NCI-H345 treated with DMSO at 0.1 percent for 48 hours (cell line): ENCODE results near the gene ENTPD1.
"Not testable (repeated sequence)": the region's sequence is repeated elsewhere in the genome, so short reads cannot be mapped to it uniquely, and the experiment has no call there.

Experiments
- DNase-seq: peaks from one replicate; lab custom pipeline; 2025; ENCODE audit not compliant: unreplicated experiment; lab: John Stamatoyannopoulos, UW

Gene ENTPD1

DNA sequence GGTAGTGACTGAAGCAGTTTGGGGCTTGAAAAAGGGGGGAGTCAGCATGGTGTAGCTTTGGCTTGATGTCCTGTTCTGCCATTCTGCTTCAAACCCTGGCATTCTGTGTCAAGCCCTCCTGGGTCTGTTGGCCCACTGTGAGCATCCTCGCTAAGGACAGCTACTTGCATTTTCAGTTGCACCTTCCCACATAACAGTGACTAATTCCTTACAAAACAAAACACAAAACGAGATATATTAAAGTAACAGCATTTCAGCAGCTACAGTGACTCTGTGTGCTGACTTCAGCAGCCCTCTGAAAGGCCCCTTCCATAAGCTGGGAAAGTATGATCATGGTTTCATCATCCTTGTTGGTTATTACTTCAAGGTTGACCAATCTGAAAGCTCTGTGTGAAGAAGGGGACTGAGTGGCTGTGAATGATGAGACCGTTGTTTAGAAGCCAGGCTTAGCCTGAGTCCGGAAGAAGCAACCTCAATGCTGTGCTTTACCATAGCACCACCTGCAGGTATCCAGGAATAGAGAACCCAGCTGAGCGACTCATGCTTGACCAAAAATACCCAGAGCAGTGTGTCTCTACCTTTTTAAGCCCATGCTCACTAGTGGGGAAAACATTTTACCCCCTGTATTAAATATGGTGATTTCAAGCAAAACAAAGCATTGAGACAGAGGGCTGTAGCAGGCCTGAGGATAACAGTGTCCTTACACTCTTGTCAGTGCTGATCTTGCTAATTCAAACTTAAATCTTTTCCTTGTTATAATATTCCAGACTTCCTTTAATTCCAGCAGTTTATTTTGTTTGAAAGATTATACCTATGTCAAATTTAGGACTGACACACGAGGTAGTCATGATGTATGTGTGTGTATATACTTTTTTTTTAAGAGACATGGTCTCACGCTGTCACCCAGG, 109.2 kb downstream of the ENTPD1 start:
- no peak for DNase-seq

DNA sequence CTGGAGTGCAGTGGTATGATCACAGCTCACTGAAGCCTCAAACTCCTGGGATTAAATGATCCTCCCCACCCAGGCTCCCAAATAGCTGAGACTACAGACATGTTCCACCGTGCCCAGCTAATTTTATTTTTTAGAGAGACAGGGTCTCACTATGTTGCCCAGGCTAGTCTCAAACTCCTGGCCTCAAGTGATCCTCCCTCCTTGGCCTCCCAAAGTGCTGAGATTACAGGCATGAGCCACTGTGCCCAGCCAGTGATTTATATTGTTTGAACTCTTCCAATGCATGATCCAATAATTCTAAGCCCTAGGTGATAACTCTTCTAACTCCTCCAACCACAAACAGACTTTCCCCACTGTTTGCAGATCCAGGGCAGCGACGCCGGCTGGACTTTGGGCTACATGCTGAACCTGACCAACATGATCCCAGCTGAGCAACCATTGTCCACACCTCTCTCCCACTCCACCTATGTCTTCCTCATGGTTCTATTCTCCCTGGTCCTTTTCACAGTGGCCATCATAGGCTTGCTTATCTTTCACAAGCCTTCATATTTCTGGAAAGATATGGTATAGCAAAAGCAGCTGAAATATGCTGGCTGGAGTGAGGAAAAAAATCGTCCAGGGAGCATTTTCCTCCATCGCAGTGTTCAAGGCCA, 110.0 kb downstream of the ENTPD1 start:
- no peak for DNase-seq

DNA sequence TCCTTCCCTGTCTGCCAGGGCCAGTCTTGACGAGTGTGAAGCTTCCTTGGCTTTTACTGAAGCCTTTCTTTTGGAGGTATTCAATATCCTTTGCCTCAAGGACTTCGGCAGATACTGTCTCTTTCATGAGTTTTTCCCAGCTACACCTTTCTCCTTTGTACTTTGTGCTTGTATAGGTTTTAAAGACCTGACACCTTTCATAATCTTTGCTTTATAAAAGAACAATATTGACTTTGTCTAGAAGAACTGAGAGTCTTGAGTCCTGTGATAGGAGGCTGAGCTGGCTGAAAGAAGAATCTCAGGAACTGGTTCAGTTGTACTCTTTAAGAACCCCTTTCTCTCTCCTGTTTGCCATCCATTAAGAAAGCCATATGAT, 110.5 kb downstream of the ENTPD1 start:
- no peak for DNase-seq

- no peak for DNase-seq
Measured at GRCh38 chr10:95867866-95868265, 111.9 kb downstream of the ENTPD1 start.

DNA sequence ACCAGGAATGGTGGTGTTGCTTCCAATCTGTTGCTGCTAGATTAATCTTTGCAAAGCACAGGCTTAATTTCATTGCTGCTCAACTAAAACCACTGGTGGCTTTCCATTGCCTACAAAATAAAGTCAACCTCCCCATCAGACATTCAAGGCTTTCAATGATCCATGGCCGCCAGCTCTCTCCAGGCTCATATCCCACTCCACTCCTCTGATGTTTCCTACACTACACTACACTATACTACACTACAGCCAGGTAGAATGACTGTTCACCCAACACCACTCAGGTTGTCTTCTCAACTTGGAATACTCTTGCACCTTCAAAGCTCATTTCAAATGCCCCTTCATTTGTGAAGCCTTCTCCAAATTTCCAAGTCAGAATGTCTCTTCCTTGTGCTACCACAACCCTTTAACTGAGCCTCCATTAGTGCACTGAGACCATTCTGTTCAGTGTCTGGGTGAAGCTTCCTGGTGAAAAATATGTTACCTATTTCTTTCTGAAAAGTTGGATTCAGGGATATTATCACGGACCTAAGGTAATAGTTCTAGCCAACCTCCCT, 116.3 kb downstream of the ENTPD1 start:
- DNase-seq = no peak

GRCh38 chr10:95873139-95873538, 117.2 kb downstream of the ENTPD1 start:
- DNase-seq = no peak

GRCh38 chr10:95873651-95874050, 117.7 kb downstream of the ENTPD1 start:
- no peak for DNase-seq

- not testable (repeated sequence) for DNase-seq
Measured at GRCh38 chr10:95874783-95875182, 118.8 kb downstream of the ENTPD1 start.

GRCh38 chr10:95876756-95877155, 120.8 kb downstream of the ENTPD1 start:
- no peak for DNase-seq

DNA sequence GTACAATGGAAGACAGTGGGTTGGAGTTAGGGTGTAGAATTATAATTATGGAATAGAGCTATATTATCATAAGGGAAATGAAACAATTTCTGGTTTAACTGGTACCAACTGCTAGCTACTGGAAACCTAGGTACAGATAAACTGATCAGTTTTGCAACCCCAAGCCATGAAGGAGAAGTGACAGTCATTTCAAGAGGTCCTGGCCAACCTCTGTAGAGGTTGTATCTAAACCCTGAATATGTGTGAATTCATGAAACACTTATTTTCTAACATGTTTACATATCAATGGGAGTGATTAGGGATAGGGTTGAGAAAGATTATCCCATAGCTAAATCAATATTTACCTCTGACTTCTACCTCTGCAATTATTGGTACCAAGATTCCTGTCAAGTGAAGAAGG, 121.9 kb downstream of the ENTPD1 start:
- DNase-seq = no peak

- no peak for DNase-seq
Measured at GRCh38 chr10:95880704-95881103, 124.7 kb downstream of the ENTPD1 start.

GRCh38 chr10:95881316-95881715, 125.4 kb downstream of the ENTPD1 start:
- no peak for DNase-seq

DNA sequence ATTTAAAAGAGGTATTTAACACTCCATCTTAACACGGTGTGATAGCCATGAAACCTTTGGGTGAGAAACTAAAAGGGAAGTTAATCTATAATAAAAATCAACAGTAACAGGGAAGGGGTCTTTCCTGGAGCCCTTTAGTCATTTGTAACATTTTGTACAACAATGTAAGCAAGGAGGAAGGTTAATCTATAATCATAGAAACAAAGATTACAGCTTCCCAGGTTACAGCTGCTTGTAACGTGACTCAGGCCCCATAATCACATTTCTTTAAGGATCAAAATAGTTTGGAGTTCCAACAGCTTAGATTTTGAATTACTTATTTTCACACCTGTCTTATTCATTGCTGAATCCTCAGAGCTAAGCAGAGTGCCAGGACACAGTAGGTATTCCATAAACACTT, 133.9 kb downstream of the ENTPD1 start:
- DNase-seq = no peak

DNA sequence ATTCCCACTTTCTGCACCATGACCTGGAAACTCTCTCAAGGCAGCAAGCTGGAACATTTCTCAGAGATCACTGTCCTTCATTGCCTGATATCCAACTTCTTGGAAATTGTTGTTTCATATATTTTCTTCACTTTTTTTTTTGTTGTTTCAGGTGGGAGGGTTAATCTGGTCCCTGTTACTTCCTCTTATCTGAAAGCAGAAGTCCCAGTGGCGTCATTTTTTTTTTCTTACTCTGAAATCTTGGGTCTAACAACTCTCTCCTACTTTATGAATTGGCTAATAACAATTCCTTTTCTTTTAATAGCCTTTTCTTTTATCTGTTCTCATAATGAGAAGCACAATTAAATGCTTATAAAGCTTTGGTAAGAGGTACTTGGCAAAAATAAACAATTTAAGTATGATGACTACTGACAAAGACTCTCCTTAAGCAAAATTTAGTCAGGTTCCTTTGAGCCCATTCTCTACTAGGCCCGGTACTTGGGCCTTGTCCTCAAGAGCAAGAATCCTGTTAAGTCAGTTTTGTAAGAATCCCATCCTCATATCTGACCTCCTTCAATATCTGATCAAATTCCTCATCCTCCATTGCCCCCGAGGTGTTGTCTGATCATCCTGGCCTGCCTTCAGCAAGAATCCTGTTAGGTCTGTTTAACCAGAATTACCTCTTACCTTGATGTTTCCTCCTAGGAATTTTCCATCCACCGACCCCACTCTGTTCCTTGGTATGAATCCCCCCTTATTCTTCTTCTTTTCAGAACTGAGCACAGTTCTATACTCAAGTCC, 140.3 kb downstream of the ENTPD1 start:
- no peak for DNase-seq

GRCh38 chr10:95905897-95906580, 150.1 kb downstream of the ENTPD1 start:
- DNase-seq = not testable (repeated sequence)

DNA sequence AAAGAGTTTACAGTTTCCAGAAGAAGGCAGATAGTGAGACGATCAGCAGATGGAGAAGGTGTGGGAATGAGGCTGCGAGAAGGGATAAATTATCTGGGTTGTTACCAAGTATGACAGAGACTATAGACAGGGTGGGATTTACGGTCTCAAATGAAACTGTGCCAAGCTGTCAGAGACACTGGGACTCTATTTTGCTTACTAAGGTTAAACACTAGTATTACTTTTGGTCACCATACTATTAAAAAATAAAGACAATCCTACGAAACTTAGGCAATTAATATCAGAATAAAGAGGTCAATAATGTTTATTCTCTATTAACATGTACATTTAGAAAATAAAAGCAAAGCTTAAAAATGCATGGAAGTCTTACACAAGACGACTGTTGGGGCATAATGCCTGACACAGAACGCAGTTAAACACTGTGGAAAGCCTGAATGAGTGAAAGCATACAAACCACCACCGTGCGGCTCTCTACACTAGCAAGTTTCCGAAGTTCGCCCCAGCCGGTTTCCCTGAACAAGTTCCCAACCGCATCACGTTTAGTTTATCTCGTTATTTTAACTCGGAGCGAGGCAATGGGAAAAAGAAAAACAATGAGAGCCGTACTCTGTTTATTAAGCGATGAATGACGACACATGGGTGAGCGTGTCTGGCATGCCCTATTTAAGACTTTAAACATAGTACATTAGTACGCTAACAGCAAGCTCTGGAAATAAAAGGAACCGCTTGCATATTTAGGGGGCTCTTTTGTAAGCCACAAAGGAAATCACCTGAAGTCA, 150.9 kb downstream of the ENTPD1 start:
- peak; percentile 25 for DNase-seq

- peak; percentile 27 for DNase-seq
Measured at GRCh38 chr10:95907456-95908253, 151.7 kb downstream of the ENTPD1 start, which contains the start of gene CC2D2B. Gene CC2D2B, plus strand, starts transcription at chr10:95907975. Its CDS starts 3,349 bp downstream, at chr10:95911324.

DNA sequence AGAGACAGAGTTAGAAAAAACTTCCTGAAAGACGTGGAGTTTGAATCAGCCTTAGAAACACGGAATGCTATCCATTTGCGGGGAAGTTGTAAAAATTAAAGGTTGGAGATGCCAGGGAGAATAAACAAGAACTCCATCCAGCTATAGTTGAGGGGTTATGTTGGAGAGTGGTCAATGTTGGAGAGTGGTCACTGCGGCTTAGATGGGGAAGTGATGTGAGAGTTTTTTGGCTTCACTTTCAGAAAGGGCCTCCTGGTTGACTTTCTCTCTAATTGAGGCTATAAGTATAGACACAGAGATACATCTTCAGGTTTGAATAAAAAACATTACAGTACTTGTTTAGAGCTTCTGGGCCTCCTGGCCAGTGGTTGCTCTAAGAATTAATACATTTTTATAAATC, 152.5 kb downstream of the ENTPD1 start:
- no peak for DNase-seq

GRCh38 chr10:95909561-95909960, 153.6 kb downstream of the ENTPD1 start:
- no peak for DNase-seq
